Retinal pigment epithelial cell (primary cell): Measurements from ENCODE around the gene DTWD2.
"Not testable (repeated sequence)": the region's sequence is repeated elsewhere in the genome, so short reads cannot be mapped to it uniquely, and the experiment has no call there.

Experiments used
- DNase-seq: peaks from one replicate; pipeline ENCODE4 v3.0.0-alpha.2; 2010; ENCODE audit warnings: low read depth
- H3K4me3 ChIP-seq: 2 replicates; pipeline ENCODE4 v1.5.1; 2011; ENCODE audit warnings: mild to moderate bottlenecking, low read length, control low read depth, moderate library complexity
- TF ChIP-seq, protein P1 (sequence below): conservative IDR thresholded peaks from 2 replicates; pipeline ENCODE4 v1.5.1; 2011; ENCODE audit warnings: low read depth, low read length, control low read depth, inconsistent platforms

The DTWD2 gene

DNA sequence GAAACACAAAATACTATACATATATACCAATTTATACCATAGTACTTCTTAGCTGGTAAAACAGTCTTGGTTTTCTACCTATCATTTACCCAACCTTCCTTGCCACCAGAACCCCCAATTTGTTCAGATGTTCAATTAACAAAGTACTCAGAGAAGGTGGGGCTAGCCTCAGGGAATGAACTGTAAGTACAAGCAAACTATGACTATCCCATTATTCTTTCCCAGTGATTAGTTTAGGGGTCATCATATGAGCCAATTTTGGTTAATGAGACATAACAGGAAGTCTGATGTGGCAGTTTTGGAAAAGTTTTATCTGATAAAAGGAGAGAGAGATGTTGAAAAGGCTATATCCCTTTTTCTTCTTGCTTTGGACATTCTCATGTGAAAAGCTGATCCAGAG, 125.8 kb downstream of the DTWD2 start:
- TF ChIP-seq, protein P1, sequence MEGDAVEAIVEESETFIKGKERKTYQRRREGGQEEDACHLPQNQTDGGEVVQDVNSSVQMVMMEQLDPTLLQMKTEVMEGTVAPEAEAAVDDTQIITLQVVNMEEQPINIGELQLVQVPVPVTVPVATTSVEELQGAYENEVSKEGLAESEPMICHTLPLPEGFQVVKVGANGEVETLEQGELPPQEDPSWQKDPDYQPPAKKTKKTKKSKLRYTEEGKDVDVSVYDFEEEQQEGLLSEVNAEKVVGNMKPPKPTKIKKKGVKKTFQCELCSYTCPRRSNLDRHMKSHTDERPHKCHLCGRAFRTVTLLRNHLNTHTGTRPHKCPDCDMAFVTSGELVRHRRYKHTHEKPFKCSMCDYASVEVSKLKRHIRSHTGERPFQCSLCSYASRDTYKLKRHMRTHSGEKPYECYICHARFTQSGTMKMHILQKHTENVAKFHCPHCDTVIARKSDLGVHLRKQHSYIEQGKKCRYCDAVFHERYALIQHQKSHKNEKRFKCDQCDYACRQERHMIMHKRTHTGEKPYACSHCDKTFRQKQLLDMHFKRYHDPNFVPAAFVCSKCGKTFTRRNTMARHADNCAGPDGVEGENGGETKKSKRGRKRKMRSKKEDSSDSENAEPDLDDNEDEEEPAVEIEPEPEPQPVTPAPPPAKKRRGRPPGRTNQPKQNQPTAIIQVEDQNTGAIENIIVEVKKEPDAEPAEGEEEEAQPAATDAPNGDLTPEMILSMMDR: no peak
- H3K4me3 ChIP-seq: no peak overlapping the region
- no peak for DNase-seq

DNA sequence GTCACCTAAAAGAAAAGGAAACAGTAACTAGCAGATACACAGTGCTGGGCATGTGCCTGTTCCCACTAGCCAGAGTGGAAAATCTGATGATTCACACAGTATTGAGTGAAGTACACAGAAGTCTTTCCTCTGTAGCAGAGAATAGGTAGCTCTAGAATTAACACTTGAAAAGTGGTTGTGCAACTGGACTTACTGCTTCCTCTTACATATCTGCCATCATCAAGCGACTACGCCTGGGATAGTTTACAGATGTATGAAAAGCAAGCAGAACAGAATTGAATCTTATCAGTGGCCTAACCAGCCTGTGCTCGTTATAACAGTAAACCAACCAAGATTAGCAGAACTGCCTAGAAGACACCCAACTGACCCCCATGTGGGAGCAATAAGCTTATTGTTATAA, 130.6 kb downstream of the DTWD2 start:
- TF ChIP-seq, protein P1: no peak

DNA sequence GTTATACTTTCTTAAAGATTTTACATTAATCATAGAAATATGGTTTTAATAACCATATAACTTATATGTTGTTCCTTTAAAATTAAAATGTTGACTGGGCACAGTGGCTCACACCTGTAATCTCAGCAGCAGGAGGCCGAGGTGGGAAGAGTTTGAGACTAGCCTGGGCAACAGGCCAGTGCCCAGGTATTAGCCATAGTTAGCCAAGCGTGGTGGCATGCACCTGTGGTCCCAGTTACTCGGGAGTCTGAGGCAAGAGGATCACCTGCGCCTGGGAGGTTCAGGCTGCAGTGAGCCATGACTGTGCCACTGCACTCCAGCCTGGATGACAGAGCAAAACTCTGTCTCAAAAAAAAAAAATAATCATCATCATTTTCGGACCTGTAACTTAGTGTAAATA, 133.5 kb downstream of the DTWD2 start:
- H3K4me3 ChIP-seq: no peak overlapping the region
- no peak for DNase-seq
- TF ChIP-seq, protein P1: no peak

More for the DNA sequence above, 130.6 kb downstream of the DTWD2 start:
- DNase-seq: peak; percentile 8
- no peak overlapping the region for H3K4me3 ChIP-seq

DNA sequence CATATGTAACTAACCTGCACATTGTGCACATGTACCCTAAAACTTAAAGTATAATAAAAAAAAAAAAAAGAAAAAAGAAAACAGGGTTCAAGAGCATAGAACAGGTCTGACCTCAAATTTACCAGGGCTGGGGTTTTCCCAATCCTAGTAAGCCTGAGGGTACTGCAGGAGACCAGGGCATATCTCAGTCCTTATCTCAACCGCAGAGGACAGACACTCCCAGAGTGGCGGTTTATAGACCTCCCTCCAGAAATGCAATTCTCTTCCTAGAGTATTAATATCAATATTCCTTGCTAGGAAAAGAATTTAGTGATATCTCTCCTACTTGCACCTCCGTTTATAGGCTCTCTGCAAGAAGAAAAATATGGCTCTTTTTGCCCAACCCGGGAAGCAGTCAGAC, 136.6 kb downstream of the DTWD2 start:
- DNase-seq, H3K4me3 ChIP-seq: not testable (repeated sequence)

DNA sequence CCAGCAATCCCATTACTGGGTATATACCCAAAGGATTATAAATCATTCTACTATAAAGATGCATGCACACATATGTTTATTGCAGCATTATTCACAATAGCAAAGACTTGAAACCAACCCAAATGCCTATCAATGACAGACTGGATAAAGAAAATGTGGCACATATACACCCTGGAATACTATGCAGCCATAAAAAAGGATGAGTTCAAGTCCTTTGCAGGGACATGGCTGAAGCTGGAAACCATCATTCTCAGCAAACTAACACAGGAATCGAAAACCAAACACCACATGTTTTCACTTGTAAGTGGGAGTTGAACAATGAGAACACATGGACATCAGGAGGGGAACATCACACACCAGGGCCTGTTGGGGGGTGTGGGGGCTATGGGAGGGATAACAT, 138.8 kb downstream of the DTWD2 start:
- not testable (repeated sequence) for DNase-seq, H3K4me3 ChIP-seq

DNA sequence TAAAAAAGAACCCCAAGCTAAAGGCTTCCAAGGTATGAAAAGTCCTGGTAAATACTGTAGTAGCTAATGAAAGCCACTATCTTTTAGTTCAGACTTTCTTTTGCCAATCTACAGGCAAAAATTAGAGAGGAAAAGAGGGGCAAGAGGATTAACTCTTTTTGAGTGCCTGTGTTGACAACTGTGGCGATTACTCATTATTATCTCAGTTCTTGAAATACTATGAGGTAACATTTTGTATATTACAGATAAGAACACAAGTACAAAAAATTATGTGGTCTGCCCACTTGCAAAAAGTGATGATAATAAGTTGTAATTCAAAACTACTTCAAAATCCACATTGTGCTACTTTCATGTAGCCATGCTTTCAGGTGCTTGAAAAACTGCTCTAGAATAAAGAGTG, 144.0 kb downstream of the DTWD2 start:
- TF ChIP-seq, protein P1: no peak
- no peak overlapping the region for H3K4me3 ChIP-seq
- DNase-seq: no peak

DNA sequence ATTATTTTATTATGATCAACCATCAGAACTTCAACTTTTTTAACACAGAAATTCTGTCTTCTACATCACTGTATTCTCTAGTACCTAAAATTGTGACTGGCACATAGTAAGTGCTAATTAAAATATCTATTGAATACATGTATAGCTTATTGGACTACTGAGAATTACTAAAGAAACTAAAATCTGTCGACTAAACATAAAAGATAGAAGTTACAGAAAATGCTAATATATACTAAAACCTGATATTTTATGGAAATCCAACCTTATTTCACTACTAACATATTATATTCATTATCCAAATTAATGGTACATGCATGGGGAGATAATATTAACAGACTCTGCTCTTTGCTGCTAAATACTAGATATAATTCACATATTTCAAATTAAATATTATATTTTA, 153.6 kb downstream of the DTWD2 start:
- H3K4me3 ChIP-seq: no peak overlapping the region
- TF ChIP-seq, protein P1: no peak

DNA sequence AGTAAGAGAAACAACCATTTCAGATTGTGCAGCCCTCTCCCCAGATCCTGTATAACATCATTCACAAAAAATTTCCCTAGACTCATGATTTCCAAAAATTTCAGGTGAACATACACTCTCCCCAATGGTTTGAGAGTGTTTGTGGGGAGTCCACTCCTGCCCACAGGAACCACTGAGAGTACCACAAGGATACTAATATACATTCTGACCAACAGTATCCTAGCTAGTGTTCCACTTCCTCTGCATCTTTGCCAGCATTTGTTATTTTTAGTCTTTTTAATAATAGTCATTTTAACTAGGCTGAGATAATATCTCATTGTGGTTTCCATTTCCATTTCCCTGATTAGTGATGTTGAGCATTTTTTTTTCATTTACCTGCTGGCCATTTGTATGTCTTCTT, 155.4 kb downstream of the DTWD2 start:
- no peak for DNase-seq
- H3K4me3 ChIP-seq: no peak overlapping the region
- TF ChIP-seq, protein P1: no peak

More for the DNA sequence above, 153.6 kb downstream of the DTWD2 start:
- no peak for DNase-seq
